ENCODE results near the gene KCND1. TPM values are rescaled to one million over a fixed set of nuclear protein-coding genes. Genes with fewer than 3 reads are reported as not detected.

The KCND1 gene
- total RNA-seq (1 to 10 TPM in 1 of 2 donors, under 1 TPM in 1; 0.28 to 1.1 TPM), polyA plus RNA-seq (under 1 TPM; 0.17 to 0.28 TPM)

GRCh38 chrX:48971249-48972219 lies at the start of gene KCND1:
Gene KCND1, minus strand, starts transcription at chrX:48971844. Its CDS starts 1,573 bp downstream, at chrX:48970271.
- DNase-seq (ENCODE audit: low spot score): no peak
- WGBS: 5% methylated on average over 28 of the region's 28 CpGs
- Histone ChIP-seq H3K27ac (ENCODE audit: low read depth in 1 of 2, low read length in 2 of 2) (no peak within 1 kb of the TSS), H3K27me3 (ENCODE audit: control insufficient read depth in 4 of 4, insufficient read depth in 4 of 4, low read length in 3 of 4) (no peaks in the 10 kb centered on the region), H3K4me3 (ENCODE audit: low read depth in 1 of 3, low read length in 3 of 3) (no peak within 1 kb of the TSS), H3K4me1 (ENCODE audit: control insufficient read depth in 4 of 4, insufficient read depth in 4 of 4, low read length in 3 of 4) (peaks cover 3 to 8% (median 4%) of the 10 kb centered on the region in 4 donors), H3K36me3 (ENCODE audit: control insufficient read depth in 4 of 4, insufficient read depth in 3 of 4, low read depth in 1 of 4, low read length in 3 of 4) (peaks cover 2 to 19% (median 9%) of the 10 kb centered on the region in 4 donors), H3K9ac (ENCODE audit: low read depth in 1 of 2, low read length in 2 of 2) (no peak within 1 kb of the TSS), H3K9me3 (ENCODE audit: control insufficient read depth in 4 of 4, low read length in 3 of 4) (no peaks in the 10 kb centered on the region)
- no peak for TF ChIP-seq HNF4G (IDR thresholded peaks at IDR 0.05)
- TF ChIP-seq GABPA (IDR thresholded peaks at IDR 0.05 in 1 of 2, conservative IDR thresholded peaks at IDR 0.05 in 1 of 2): no peak

- TF ChIP-seq NR2F2 (IDR thresholded peaks at IDR 0.05) (peak; percentile 52), TAF1 (conservative IDR thresholded peaks at IDR 0.05) (no peak), FOXA2 (IDR thresholded peaks at IDR 0.05) (peak; percentile 7), JUND (IDR thresholded peaks at IDR 0.05) (peak; percentile 31 to 37), YY1 (IDR thresholded peaks at IDR 0.05) (peak; percentile 64), GABPA (IDR thresholded peaks at IDR 0.05 in 1 of 2, conservative IDR thresholded peaks at IDR 0.05 in 1 of 2) (no peak), SP1 (IDR thresholded peaks at IDR 0.05) (peak; percentile 69), ATF3 (IDR thresholded peaks at IDR 0.05) (peak; percentile 58), REST (IDR thresholded peaks at IDR 0.05) (no peak), RXRA (IDR thresholded peaks at IDR 0.05) (peak; percentile 65 to 72), MAX (IDR thresholded peaks at IDR 0.05) (no peak), FOXA1 (IDR thresholded peaks at IDR 0.05) (no peak), CTCF (IDR thresholded peaks at IDR 0.05; ENCODE audit: low read depth, low read length, missing input control) (no peak), ZBTB33 (IDR thresholded peaks at IDR 0.05) (no peak), HNF4A (conservative IDR thresholded peaks at IDR 0.05) (peak; percentile 61 to 65), HNF4G (IDR thresholded peaks at IDR 0.05) (peak; percentile 25), EGR1 (IDR thresholded peaks at IDR 0.05; ENCODE audit: low read depth in 2 of 2) (no peak), RAD21 (IDR thresholded peaks at IDR 0.05) (no peak)
- Histone ChIP-seq H3K9ac (ENCODE audit: low read depth in 1 of 2, low read length in 2 of 2) (no peak overlapping the region), H3K9me3 (ENCODE audit: control insufficient read depth in 4 of 4, low read length in 3 of 4) (no peaks in the 10 kb centered on the region), H3K4me3 (ENCODE audit: low read depth in 1 of 3, low read length in 3 of 3) (no peak overlapping the region), H3K36me3 (ENCODE audit: control insufficient read depth in 4 of 4, insufficient read depth in 3 of 4, low read depth in 1 of 4, low read length in 3 of 4) (no peaks in the 10 kb centered on the region), H3K27me3 (ENCODE audit: control insufficient read depth in 4 of 4, insufficient read depth in 4 of 4, low read length in 3 of 4) (no peaks in the 10 kb centered on the region), H3K4me1 (ENCODE audit: control insufficient read depth in 4 of 4, insufficient read depth in 4 of 4, low read length in 3 of 4) (peaks cover 0 to 3% (median 0%) of the 10 kb centered on the region in 4 donors), H3K27ac (ENCODE audit: low read depth in 1 of 2, low read length in 2 of 2) (peak overlapping the region; percentile 61 to 91)
- WGBS: 31% methylated on average over 7 of the region's 7 CpGs
- no peak for DNase-seq (ENCODE audit: low spot score)
Observed at GRCh38 chrX:49019599-49020249, 48.1 kb upstream of the KCND1 start.
